GM12865 (cell line): ENCODE results near the gene NTRK2.

Experiments used
- DNase-seq: peaks from one replicate; pipeline ENCODE4 v3.0.0; 2010; ENCODE audit warnings: low read depth
- H3K4me3 ChIP-seq: 2 replicates; pipeline ENCODE4 v1.5.1; 2011; ENCODE audit warnings: mild to moderate bottlenecking, low read depth, low read length, control low read depth
- TF ChIP-seq, protein P1 (sequence below): IDR thresholded peaks from 2 replicates; pipeline ENCODE4 v1.5.1; 2011; ENCODE audit warnings: low read length, control low read depth, low read depth, inconsistent platforms; ENCODE audit not compliant: insufficient read depth; ENCODE audit errors: missing control alignments

NTRK2 gene

DNA sequence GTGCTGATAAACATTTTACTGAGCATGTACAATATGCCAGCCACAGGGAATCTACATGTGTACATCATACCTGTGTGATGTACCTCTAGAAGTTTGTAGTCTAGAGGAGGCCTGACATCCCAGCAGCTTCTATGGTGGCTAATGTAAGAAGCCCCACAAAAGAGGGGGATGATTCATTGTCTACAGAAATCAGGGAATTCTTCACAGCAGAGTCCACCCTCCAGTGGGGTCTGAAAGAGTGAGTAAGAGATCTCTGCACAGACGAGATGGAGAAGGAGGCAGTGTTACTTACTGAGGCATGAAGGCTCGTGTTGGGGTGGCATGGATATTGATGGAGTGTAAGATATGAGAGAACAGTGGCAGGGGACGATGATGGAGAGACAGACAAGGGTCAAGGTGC, 103.0 kb downstream of the NTRK2 start:
- TF ChIP-seq, protein P1, sequence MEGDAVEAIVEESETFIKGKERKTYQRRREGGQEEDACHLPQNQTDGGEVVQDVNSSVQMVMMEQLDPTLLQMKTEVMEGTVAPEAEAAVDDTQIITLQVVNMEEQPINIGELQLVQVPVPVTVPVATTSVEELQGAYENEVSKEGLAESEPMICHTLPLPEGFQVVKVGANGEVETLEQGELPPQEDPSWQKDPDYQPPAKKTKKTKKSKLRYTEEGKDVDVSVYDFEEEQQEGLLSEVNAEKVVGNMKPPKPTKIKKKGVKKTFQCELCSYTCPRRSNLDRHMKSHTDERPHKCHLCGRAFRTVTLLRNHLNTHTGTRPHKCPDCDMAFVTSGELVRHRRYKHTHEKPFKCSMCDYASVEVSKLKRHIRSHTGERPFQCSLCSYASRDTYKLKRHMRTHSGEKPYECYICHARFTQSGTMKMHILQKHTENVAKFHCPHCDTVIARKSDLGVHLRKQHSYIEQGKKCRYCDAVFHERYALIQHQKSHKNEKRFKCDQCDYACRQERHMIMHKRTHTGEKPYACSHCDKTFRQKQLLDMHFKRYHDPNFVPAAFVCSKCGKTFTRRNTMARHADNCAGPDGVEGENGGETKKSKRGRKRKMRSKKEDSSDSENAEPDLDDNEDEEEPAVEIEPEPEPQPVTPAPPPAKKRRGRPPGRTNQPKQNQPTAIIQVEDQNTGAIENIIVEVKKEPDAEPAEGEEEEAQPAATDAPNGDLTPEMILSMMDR, result no peak
- DNase-seq, result no peak
- H3K4me3 ChIP-seq, result no peak overlapping the region

DNA sequence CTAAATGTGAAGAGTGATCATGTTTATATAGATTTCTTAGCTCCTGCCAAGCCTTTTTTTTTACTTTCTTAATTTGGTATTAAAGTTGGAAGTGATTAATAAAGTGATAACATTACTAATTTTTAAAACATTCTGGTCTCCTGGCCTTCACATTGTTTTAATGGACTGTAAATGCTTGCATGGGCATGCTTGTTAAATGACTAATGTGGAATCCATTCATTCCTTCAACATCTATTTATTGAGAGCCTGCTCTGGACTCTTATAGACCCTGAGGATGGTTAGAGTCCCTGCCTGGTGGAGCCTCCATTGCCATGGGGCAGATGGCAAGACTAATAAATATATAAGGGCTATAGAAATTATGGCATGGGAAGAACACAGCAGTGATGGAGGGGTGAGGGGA, 103.5 kb downstream of the NTRK2 start:
- TF ChIP-seq, protein P1, result no peak

DNA sequence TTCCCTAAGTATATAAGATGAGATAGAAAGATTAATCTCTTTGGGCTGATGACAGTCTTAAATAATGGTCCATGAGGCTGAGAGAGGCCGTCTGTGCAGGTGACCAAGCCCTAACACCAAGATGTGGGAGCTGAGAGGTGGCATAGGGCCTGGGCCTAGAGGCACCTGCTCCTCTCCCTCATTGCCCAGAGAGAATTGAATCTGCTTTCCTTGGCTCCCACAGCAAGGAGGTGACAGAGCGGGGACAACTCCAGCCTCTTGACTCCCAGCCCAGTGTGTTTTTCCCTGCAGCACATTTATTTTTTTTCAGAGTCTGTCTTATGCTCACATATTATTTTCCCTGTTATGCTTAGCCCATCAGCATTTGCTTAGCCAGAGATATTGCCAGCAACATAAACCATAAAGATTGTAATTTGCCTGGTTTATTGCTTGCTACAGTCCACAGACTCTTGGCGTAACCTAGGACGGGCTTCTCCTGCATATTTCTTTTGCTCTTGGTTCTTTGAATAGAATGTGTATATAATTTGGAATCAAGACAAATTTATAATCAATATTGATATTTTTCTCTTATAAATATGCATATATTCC, 105.6 kb downstream of the NTRK2 start:
- TF ChIP-seq, protein P1, result no peak
- DNase-seq, result no peak
- no peak overlapping the region for H3K4me3 ChIP-seq

More for the DNA sequence above, 103.5 kb downstream of the NTRK2 start:
- no peak overlapping the region for H3K4me3 ChIP-seq
- DNase-seq, result no peak

DNA sequence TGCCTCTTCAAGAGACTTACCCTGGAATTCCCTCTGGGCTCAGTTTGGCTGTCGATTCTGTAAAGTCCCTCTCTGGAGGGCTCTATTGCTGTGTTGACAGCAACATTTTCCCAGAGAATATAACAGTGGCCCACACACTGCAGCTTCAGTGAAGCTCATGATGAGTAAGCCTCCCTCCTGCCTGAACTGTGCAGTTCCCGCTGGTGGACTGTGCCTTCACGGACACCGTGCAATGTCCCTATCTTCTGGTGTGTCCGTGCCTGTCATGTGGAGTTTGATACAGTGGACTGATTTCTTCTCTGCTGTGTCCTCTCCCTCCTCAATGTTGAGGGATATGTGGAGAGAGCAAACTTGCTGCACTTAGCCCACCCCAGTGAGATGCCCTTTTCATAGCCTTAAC, 109.0 kb downstream of the NTRK2 start:
- H3K4me3 ChIP-seq, result no peak overlapping the region
- no peak for DNase-seq
- TF ChIP-seq, protein P1, result no peak

DNA sequence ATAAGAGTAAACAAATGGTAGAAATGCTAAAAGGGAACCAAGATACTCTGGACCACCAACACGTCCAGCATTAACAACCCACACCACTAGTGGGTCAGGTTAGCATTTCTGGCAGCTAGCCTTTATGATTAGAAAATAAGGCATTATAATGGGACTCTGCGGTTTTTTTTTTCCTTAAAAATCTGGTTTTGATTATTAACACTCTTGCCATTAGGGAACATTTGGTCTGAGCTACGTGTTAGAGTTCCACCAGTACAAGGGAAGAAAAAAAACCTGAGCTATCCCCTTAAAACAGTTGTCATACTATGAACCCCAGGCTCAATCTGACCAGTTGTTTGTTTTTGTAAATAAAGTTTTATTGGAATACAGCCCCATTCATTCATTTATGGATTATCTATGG, 110.4 kb downstream of the NTRK2 start:
- H3K4me3 ChIP-seq, result no peak overlapping the region
- DNase-seq, result no peak
- TF ChIP-seq, protein P1, result no peak

DNA sequence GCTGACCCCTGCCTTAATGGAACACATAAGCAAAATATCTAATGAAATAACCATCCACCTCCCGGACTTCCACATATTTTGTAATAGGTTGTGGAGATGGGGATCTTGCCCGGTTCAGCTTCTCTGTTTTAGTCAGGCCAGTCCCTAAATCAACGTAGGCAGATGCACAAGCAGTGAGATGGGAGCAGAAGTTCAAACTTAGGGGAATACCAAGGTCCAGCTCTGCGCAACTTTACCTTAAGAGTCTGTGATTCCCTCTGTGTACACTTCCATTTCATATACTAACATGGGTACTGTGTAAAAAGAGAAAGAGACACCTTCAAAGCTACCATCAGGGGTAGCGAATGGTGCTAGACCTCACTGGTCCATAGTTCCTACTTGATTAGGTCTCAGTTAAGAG, 110.9 kb downstream of the NTRK2 start:
- peak; percentile 24 for DNase-seq
- TF ChIP-seq, protein P1, result no peak
- H3K4me3 ChIP-seq, result no peak overlapping the region

DNA sequence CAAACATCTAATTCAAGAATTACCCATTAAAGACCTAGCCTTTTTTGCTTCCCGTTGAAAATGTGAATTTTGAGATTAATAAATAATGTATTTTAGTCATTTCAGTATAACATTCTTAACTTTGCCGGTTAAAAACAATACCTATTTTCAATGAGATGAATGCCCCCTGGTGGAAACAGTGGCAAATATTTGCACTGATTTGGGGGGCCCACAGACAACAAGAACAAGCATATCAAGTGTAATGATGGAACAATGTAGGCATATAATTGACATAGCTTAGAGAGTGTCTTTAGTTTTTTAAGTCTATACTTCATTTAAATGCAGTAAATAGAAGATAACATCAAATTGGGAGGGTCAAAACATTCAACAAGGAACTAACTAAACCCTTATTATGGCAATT, 111.9 kb downstream of the NTRK2 start:
- peak; percentile 61 for DNase-seq
- TF ChIP-seq, protein P1, result peak; percentile 49

More for the DNA sequence above, 111.9 kb downstream of the NTRK2 start:
- H3K4me3 ChIP-seq, result no peak overlapping the region
